ENCODE measurements around the gene CCNO. TPM values are rescaled to one million over a fixed set of nuclear protein-coding genes. Genes with fewer than 3 reads are reported as not detected.
A peak's percentile ranks its signal among the peaks of the same experiment; 100 is the strongest.

The CCNO gene
- total RNA-seq, 4 donors from 2014 or later = 1.0 to 3.8 (median 2.4) TPM

- Histone ChIP-seq H3K9me3 (no peaks in the 10 kb centered on the region), H3K4me1 (peaks cover 27% of the 10 kb centered on the region), H3K4me3 (peak within 1 kb of the TSS; percentile 45), H3K27me3 (peaks cover 100% of the 10 kb centered on the region), H3K27ac (no peak within 1 kb of the TSS), H3K36me3 (no peaks in the 10 kb centered on the region)
- 1% methylated on average over 28 of the region's 80 CpGs for WGBS
- no peak for TF ChIP-seq EP300 (IDR thresholded peaks at IDR 0.05)
- no peak for TF ChIP-seq POLR2A (IDR thresholded peaks at IDR 0.05)
- TF ChIP-seq POLR2AphosphoS5 (IDR thresholded peaks at IDR 0.05) = no peak
- no peak for TF ChIP-seq CTCF (IDR thresholded peaks at IDR 0.05)
- peak in 1 of 2 donors; percentile 63 for DNase-seq (ENCODE audit: low spot score in 2 of 2)
Observed at GRCh38 chr5:55226934-55227663, 6.3 kb downstream of the CCNO start, which contains the start of gene MCIDAS. Gene MCIDAS (minus strand): TSS chr5:55227315. CDS start chr5:55227138, 177 bp downstream.

GRCh38 chr5:55226027-55226933 lies 7.1 kb downstream of the CCNO start:
- H3K27ac ChIP-seq = no peak overlapping the region
- WGBS = 17% methylated on average over 19 of the region's 54 CpGs
- peak in 1 of 2 donors; percentile 65 for DNase-seq (ENCODE audit: low spot score in 2 of 2)
- H3K9me3 ChIP-seq = no peaks in the 10 kb centered on the region
- TF ChIP-seq CTCF (IDR thresholded peaks at IDR 0.05) (peak in 1 of 2 donors; percentile 31), EP300 (IDR thresholded peaks at IDR 0.05) (no peak), POLR2AphosphoS5 (IDR thresholded peaks at IDR 0.05) (no peak), POLR2A (IDR thresholded peaks at IDR 0.05) (no peak)
- peaks cover 100% of the 10 kb centered on the region for H3K27me3 ChIP-seq
- peaks cover 19% of the 10 kb centered on the region for H3K4me1 ChIP-seq
- no peaks in the 10 kb centered on the region for H3K36me3 ChIP-seq
- H3K4me3 ChIP-seq = peak overlapping the region; percentile 45

- no peak for TF ChIP-seq CTCF (IDR thresholded peaks at IDR 0.05)
- no peak for TF ChIP-seq POLR2AphosphoS5 (IDR thresholded peaks at IDR 0.05)
- TF ChIP-seq EP300 (IDR thresholded peaks at IDR 0.05) = no peak
- no peak for TF ChIP-seq POLR2A (IDR thresholded peaks at IDR 0.05)
Observed at GRCh38 chr5:55225346-55225745, 8.1 kb downstream of the CCNO start.

GRCh38 chr5:55223812-55224240 lies 9.6 kb downstream of the CCNO start:
- peaks cover 28% of the 10 kb centered on the region for H3K4me1 ChIP-seq
- H3K27me3 ChIP-seq = peaks cover 97% of the 10 kb centered on the region
- no peaks in the 10 kb centered on the region for H3K9me3 ChIP-seq
- 76% methylated on average over 7 of the region's 7 CpGs for WGBS
- no peak for DNase-seq (ENCODE audit: low spot score in 2 of 2)
- H3K27ac ChIP-seq = no peak overlapping the region
- no peak for TF ChIP-seq POLR2AphosphoS5 (IDR thresholded peaks at IDR 0.05)
- no peak for TF ChIP-seq EP300 (IDR thresholded peaks at IDR 0.05)
- TF ChIP-seq CTCF (IDR thresholded peaks at IDR 0.05) = no peak
- TF ChIP-seq POLR2A (IDR thresholded peaks at IDR 0.05) = no peak
- no peak overlapping the region for H3K4me3 ChIP-seq
- no peaks in the 10 kb centered on the region for H3K36me3 ChIP-seq

More at GRCh38 chr5:55225346-55225745, 8.1 kb downstream of the CCNO start:
- peaks cover 24% of the 10 kb centered on the region for H3K4me1 ChIP-seq
- H3K27me3 ChIP-seq = peaks cover 100% of the 10 kb centered on the region
- H3K4me3 ChIP-seq = no peak overlapping the region
- no peaks in the 10 kb centered on the region for H3K9me3 ChIP-seq
- H3K27ac ChIP-seq = no peak overlapping the region
- no peak for DNase-seq (ENCODE audit: low spot score in 2 of 2)
- no peaks in the 10 kb centered on the region for H3K36me3 ChIP-seq
